ENCODE data around the gene ELN. TPM values are rescaled to one million over a fixed set of nuclear protein-coding genes. Genes with fewer than 3 reads are reported as not detected.

ELN gene
- total and polyA plus RNA-seq, 2 of the 8 experiments (the other 6 are each of a cell fraction or from before 2014, with no cell fraction given): 5.1 to 5.6 TPM

DNA sequence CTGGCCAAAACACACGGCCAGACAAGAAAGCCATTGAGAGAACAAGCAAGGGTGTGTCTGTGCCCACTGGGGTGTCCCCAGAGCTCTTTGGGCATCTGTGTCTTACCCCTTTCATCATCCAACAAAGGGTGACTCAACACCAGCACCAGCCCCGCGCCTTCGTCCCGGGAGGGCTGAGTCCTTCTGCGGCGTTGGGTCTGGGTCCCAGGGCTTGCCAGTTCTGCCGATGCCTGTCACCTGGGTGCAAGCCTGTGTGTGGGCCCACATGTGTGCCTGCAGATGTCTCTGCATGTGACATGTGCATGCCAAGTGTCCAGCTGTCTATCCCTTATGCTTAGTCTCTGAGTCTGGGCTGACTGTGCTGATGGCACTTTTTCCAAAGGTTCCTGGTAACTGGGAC, 24.4 kb upstream of the ELN start:
- H3K79me1 ChIP-seq (ENCODE audit: low read depth, low read length): no peaks in the 10 kb centered on the region
- H2BK15ac ChIP-seq (ENCODE audit: low read length): no peak overlapping the region
- H3K56ac ChIP-seq (replicated peaks; ENCODE audit: insufficient read length, low read depth, low read length): no peak overlapping the region
- H3K4me1 ChIP-seq (replicated peaks in 1 of 4; ENCODE audit: control insufficient read depth in 3 of 4, insufficient read depth in 4 of 4, low read length in 3 of 4): no peaks in the 10 kb centered on the region; a peak in 1 of 7 replicates
- no peak overlapping the region for H3K14ac ChIP-seq (ENCODE audit: insufficient read length)
- H2BK120ac ChIP-seq (replicated peaks; ENCODE audit: low read depth, low read length): no peak overlapping the region
- 90% methylated on average over 8 of the region's 8 CpGs; no CpG with 5 or more reads in 1 of the 2 experiments for WGBS, 2 experiments (ENCODE audit: extremely low coverage in 1 of 2, insufficient coverage in 1 of 2, insufficient read length in 1 of 2, insufficient replicate concordance in 2 of 2, low coverage in 1 of 2, low lambda C conversion rate in 2 of 2, missing lambda C conversion rate in 1 of 2)
- H4K20me1 ChIP-seq (replicated peaks in 1 of 2; ENCODE audit: control insufficient read depth in 1 of 2, insufficient read depth in 2 of 2, low read length in 2 of 2): peaks cover 0 to 2% of the 10 kb centered on the region in 2 experiments
- no peak overlapping the region for H2BK12ac ChIP-seq (ENCODE audit: low read depth, low read length)
- no peaks in the 10 kb centered on the region for H3K36me3 ChIP-seq (ENCODE audit: control insufficient read depth in 2 of 4, insufficient read depth in 4 of 4, low read length in 3 of 4)
- ChIA-PET POLR2A (ENCODE audit: partially characterized antibody) (no interaction called here), CTCF (ENCODE audit: partially characterized antibody) (interaction anchor here (0.6 kb wide), 1 partner anchor 270 kb away, joined by 3 read pairs; no protein-coding TSS in a partner anchor)
- H3K4me3 ChIP-seq (ENCODE audit: extremely low read depth in 1 of 4, insufficient read depth in 2 of 4, low read depth in 3 of 4, low read length in 4 of 4): no peak overlapping the region
- H4K5ac ChIP-seq (ENCODE audit: insufficient read length, low read depth, low read length): no peak overlapping the region
- H2AFZ ChIP-seq (ENCODE audit: low read length): no peak overlapping the region
- no peak overlapping the region for H3K4ac ChIP-seq (replicated peaks; ENCODE audit: insufficient read length, low read depth, low read length)
- no peak overlapping the region for H3K4me2 ChIP-seq (ENCODE audit: insufficient read depth in 1 of 2, low read depth in 2 of 2, low read length in 2 of 2)
- no peak for DNase-seq (ENCODE audit: low read depth in 1 of 2, low spot score in 2 of 2)
- H3K27ac ChIP-seq (ENCODE audit: low read depth, low read length): no peak overlapping the region
- no peak overlapping the region for H3K23ac ChIP-seq (ENCODE audit: insufficient read length)
- no peaks in the 10 kb centered on the region for H3K9me3 ChIP-seq (ENCODE audit: insufficient read depth in 2 of 2, low read depth in 1 of 2, low read length in 1 of 2)
- no peaks in the 10 kb centered on the region for H3K27me3 ChIP-seq (replicated peaks in 1 of 4; ENCODE audit: control insufficient read depth in 3 of 4, extremely low read depth in 1 of 4, insufficient read depth in 3 of 4, low read length in 3 of 4)
- H3K9ac ChIP-seq (replicated peaks in 1 of 4; ENCODE audit: extremely low read depth in 1 of 4, low read depth in 3 of 4, low read length in 3 of 4): no peak overlapping the region
- H3K18ac ChIP-seq (ENCODE audit: extremely low read depth, low read length): no peak overlapping the region
- no peaks in the 10 kb centered on the region for H3K79me2 ChIP-seq (ENCODE audit: control insufficient read depth in 1 of 2, insufficient read depth in 2 of 2, low read length in 2 of 2)
- no peak overlapping the region for H4K8ac ChIP-seq (ENCODE audit: extremely low read depth, insufficient read depth, low read length)
- H2BK20ac ChIP-seq (ENCODE audit: low read length): no peak overlapping the region
- H3K23me2 ChIP-seq (ENCODE audit: low read depth, low read length): no peaks in the 10 kb centered on the region
- no peak overlapping the region for H2AK5ac ChIP-seq (ENCODE audit: low read depth, low read length)
- FAIRE-seq: no peak
- TF ChIP-seq SP1 (IDR thresholded peaks at IDR 0.05; ENCODE audit: low read depth, low read length) (no peak), RFX5 (IDR thresholded peaks at IDR 0.05; ENCODE audit: borderline replicate concordance, low read depth, low read length) (no peak), TEAD4 (IDR thresholded peaks at IDR 0.05; ENCODE audit: low read depth, low read length) (no peak), TCF12 (IDR thresholded peaks at IDR 0.05; ENCODE audit: low read depth, low read length) (no peak), USF2 (IDR thresholded peaks at IDR 0.05; ENCODE audit: low read length) (no peak), NRF1 (IDR thresholded peaks at IDR 0.05; ENCODE audit: low read depth, low read length) (no peak), BRCA1 (IDR thresholded peaks at IDR 0.05; ENCODE audit: low read depth, low read length) (no peak), JUN (IDR thresholded peaks at IDR 0.05; ENCODE audit: low read depth, low read length) (no peak)
- H4K91ac ChIP-seq (replicated peaks; ENCODE audit: insufficient read length, low read length): no peak overlapping the region
- no peak overlapping the region for H2BK5ac ChIP-seq (ENCODE audit: low read depth, low read length)
